ENCODE results near the gene MAPKAP1. TPM values are rescaled to one million over a fixed set of nuclear protein-coding genes. Genes with fewer than 3 reads are reported as not detected.

The MAPKAP1 gene
- total RNA-seq, 1 donor from 2014 or later = 76.9 TPM

DNA sequence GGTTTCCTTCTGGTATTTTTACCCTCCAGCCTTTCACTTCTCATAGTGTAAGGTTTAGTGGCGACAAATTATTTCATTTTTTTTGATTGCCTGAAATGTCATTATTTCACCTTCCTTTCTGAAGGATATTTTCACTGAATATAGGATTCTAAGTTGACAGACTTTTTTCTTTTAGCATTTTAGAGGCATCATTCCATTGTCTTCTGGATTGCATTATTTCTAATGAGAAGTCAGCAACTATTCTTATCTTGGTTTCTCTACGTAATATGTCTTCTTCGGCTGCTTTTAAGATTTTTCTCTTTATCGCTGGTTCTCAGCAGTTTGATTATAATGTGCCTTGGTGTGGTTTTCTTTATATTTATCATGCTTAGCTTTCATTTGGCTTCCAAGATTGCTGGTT lies 251.1 kb downstream of the MAPKAP1 start:
- Mint-ChIP-seq H3K36me3 (ENCODE audit: unreplicated experiment) (peaks cover 42% of the 10 kb centered on the region), H3K4me3 (ENCODE audit: unreplicated experiment) (no peak overlapping the region), H3K9me3 (ENCODE audit: unreplicated experiment) (peaks cover 19% of the 10 kb centered on the region), H3K27ac (ENCODE audit: unreplicated experiment) (no peak overlapping the region), H3K27me3 (ENCODE audit: unreplicated experiment) (no peaks in the 10 kb centered on the region), H3K4me1 (ENCODE audit: unreplicated experiment) (no peaks in the 10 kb centered on the region)
- TF ChIP-seq, protein P1, sequence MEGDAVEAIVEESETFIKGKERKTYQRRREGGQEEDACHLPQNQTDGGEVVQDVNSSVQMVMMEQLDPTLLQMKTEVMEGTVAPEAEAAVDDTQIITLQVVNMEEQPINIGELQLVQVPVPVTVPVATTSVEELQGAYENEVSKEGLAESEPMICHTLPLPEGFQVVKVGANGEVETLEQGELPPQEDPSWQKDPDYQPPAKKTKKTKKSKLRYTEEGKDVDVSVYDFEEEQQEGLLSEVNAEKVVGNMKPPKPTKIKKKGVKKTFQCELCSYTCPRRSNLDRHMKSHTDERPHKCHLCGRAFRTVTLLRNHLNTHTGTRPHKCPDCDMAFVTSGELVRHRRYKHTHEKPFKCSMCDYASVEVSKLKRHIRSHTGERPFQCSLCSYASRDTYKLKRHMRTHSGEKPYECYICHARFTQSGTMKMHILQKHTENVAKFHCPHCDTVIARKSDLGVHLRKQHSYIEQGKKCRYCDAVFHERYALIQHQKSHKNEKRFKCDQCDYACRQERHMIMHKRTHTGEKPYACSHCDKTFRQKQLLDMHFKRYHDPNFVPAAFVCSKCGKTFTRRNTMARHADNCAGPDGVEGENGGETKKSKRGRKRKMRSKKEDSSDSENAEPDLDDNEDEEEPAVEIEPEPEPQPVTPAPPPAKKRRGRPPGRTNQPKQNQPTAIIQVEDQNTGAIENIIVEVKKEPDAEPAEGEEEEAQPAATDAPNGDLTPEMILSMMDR (IDR thresholded peaks at IDR 0.05) = no peak
- DNase-seq (ENCODE audit: extremely low spot score, unreplicated experiment) = no peak

DNA sequence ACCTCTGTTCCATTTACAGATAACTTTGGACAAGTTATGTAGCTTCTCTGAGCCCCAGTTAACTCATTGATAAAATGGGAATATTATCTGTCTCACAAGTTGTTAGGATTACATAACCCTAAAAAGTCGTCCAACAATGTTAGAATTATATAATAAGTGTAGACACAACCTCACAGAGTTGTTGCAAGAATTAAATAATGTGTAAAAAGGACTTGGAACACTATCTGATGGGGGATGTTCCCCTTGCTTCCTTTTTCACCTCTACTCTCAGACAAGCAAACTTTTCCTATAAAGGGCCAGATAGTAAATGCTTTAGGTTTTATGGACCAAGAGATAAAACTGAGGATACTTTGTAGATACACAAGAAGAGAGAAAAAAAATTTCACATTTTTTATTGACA lies 251.9 kb downstream of the MAPKAP1 start:
- no peaks in the 10 kb centered on the region for H3K27me3 Mint-ChIP-seq (ENCODE audit: unreplicated experiment)
- TF ChIP-seq, protein P1 (IDR thresholded peaks at IDR 0.05) = no peak
- no peak overlapping the region for H3K4me3 Mint-ChIP-seq (ENCODE audit: unreplicated experiment)
- no peaks in the 10 kb centered on the region for H3K4me1 Mint-ChIP-seq (ENCODE audit: unreplicated experiment)
- H3K9me3 Mint-ChIP-seq (ENCODE audit: unreplicated experiment) = peaks cover 19% of the 10 kb centered on the region
- no peak overlapping the region for H3K27ac Mint-ChIP-seq (ENCODE audit: unreplicated experiment)
- H3K36me3 Mint-ChIP-seq (ENCODE audit: unreplicated experiment) = peaks cover 40% of the 10 kb centered on the region
- no peak for DNase-seq (ENCODE audit: extremely low spot score, unreplicated experiment)

DNA sequence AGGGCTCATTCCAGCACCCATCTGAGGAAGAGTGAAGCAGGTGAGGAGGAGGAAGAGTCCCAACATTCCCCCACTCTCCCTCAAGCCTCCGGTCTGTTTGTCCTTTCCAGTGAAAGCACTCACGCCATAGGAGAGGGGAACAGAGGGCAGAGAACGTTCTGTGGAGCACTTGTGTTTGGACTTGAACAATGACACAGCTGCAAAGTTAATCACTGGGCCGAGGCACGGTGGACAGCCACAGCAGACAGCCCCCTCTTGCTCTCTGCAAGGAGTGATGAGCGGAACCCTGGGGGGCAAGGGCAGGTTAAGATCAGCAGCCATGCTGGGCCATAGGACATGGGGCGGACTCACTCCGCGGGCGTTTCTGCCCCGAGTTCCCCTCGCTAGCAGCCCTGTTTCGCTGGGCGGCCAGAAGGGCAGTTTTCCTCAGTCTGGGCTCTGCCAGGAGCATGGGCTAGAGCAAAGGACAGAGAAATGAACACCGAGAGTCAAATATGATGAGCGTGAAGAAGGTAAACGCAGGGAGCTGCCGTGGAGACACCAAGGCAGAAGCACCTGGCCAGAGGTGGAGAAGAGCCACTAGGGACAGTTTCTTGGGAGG lies 259.7 kb downstream of the MAPKAP1 start:
- Mint-ChIP-seq H3K36me3 (ENCODE audit: unreplicated experiment) (peaks cover 20% of the 10 kb centered on the region), H3K27ac (ENCODE audit: unreplicated experiment) (no peak overlapping the region), H3K4me1 (ENCODE audit: unreplicated experiment) (no peaks in the 10 kb centered on the region), H3K9me3 (ENCODE audit: unreplicated experiment) (no peaks in the 10 kb centered on the region), H3K27me3 (ENCODE audit: unreplicated experiment) (no peaks in the 10 kb centered on the region), H3K4me3 (ENCODE audit: unreplicated experiment) (no peak overlapping the region)
- DNase-seq (ENCODE audit: extremely low spot score, unreplicated experiment) = peak; percentile 83
- TF ChIP-seq, protein P1 (IDR thresholded peaks at IDR 0.05) = no peak

DNA sequence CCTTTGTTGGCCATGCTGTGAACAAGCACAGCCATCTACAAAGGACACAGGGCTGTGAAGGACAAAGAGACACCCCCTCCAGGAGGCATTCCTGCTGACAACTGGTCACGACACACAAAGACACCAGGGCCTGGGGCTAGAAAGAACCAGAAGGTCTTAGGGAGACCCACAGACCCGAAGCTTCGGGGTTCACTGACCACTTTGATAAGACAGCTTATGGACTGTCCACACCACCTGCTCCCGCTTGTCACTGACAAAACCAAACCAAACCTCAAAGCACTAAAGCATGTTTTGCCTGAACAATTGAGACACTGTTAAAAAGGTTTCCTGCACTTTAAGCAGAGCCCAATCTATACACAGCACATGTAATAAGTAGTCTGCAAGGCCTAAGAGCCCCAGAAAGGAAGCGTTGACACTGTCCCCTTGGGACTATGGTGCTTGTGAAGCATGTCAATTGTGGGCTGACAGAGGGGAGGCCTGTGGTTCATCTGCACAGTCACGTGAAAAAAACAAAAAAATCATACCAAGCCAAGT lies 260.4 kb downstream of the MAPKAP1 start:
- Mint-ChIP-seq H3K36me3 (ENCODE audit: unreplicated experiment) (peaks cover 20% of the 10 kb centered on the region), H3K9me3 (ENCODE audit: unreplicated experiment) (no peaks in the 10 kb centered on the region), H3K27me3 (ENCODE audit: unreplicated experiment) (no peaks in the 10 kb centered on the region), H3K4me3 (ENCODE audit: unreplicated experiment) (no peak overlapping the region), H3K4me1 (ENCODE audit: unreplicated experiment) (no peaks in the 10 kb centered on the region), H3K27ac (ENCODE audit: unreplicated experiment) (no peak overlapping the region)
- TF ChIP-seq, protein P1 (IDR thresholded peaks at IDR 0.05) = no peak
- DNase-seq (ENCODE audit: extremely low spot score, unreplicated experiment) = no peak

DNA sequence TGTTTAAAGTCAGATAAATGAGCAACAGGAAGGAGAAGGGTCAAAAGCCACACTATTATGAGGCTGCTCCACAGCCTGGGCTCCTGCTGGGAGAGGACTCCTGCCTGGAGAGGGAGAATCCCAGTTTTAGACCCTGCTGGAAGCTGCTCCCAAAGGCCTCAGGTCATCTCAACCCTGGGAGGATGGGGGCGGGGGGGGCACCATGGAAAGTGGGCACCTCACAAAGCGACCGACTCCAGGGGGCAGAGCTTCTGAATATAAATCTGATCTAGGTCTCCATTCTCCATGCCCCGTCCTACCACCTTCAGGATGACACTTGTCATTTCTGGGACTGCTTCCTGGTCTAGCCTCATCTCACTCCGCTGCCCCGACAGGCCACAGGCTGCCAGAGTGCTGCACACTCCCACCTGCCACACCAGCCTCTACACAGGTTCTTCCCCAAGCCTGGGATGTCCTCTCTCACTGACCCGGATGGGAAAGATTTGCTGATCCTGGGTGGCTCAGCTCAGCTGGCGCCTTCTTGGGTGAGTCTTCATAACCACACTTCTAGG lies 262.0 kb downstream of the MAPKAP1 start:
- no peak overlapping the region for H3K27ac Mint-ChIP-seq (ENCODE audit: unreplicated experiment)
- H3K36me3 Mint-ChIP-seq (ENCODE audit: unreplicated experiment) = peaks cover 12% of the 10 kb centered on the region
- H3K27me3 Mint-ChIP-seq (ENCODE audit: unreplicated experiment) = no peaks in the 10 kb centered on the region
- H3K4me1 Mint-ChIP-seq (ENCODE audit: unreplicated experiment) = no peaks in the 10 kb centered on the region
- TF ChIP-seq, protein P1 (IDR thresholded peaks at IDR 0.05) = no peak
- H3K9me3 Mint-ChIP-seq (ENCODE audit: unreplicated experiment) = no peaks in the 10 kb centered on the region
- H3K4me3 Mint-ChIP-seq (ENCODE audit: unreplicated experiment) = no peak overlapping the region
- DNase-seq (ENCODE audit: extremely low spot score, unreplicated experiment) = no peak
